Measurements from ENCODE around the gene TRIM36.

TRIM36 gene, protein sequence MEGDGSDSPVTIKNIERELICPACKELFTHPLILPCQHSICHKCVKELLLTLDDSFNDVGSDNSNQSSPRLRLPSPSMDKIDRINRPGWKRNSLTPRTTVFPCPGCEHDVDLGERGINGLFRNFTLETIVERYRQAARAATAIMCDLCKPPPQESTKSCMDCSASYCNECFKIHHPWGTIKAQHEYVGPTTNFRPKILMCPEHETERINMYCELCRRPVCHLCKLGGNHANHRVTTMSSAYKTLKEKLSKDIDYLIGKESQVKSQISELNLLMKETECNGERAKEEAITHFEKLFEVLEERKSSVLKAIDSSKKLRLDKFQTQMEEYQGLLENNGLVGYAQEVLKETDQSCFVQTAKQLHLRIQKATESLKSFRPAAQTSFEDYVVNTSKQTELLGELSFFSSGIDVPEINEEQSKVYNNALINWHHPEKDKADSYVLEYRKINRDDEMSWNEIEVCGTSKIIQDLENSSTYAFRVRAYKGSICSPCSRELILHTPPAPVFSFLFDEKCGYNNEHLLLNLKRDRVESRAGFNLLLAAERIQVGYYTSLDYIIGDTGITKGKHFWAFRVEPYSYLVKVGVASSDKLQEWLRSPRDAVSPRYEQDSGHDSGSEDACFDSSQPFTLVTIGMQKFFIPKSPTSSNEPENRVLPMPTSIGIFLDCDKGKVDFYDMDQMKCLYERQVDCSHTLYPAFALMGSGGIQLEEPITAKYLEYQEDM

DNA sequence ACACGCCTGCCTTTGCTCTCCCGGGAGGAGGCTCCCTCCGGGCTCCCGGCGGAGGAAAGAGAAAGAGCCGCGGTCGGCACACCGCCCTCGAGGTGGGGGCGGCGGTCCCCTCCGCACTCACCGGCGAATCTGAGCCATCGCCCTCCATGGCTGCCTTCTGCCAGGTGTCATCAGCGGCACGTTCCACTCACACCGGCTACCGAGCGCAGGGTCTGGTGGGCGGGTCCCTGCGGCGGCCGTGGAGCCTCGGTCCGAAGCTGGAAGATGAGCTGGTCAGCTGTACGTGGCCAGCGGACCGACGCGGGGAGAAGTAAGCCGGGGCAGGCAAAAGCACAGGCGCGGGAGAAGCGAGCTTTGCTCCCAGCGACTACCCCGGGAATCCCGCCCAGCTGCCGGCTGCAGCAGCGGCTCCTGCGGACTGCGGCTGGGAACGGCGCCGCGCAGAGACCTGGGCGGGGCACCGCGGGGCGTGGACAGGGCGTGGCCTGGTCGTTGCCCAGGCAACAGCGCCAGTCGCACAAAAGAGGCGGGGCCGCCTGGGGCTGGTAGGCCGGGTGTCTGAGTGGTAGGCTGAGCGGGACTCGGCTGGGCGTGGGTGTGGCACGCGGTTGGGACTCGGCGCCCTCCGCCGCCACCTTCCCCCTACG is at the start of gene TRIM36:
Gene TRIM36 (minus strand): TSS at position 422 of the 647 bp plus-strand sequence. CDS start 274 bp downstream, at position 148.
- peak; percentile 96 for DNase-seq
- Mint-ChIP-seq H3K27ac (no peak within 1 kb of the TSS), H3K4me3 (peak within 1 kb of the TSS; percentile 80)

DNA sequence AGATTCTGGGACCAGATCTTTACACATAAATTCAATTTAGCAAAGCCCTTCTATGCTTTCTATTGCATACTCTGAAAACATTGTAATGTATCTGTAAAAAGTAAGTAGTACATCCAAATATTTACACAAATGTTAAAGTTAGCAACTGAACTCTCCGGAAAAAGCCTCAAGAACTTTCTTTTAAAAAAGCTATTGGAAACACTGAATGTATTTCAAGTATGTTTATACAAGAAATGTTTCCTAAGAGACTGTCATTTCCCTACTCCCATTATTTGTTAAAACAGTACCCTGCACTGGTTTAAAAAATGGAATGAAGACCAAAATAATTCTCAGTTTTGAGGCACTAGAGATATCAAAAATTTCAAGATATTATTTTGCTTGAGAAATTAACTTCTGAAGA is 44.8 kb upstream of the TRIM36 start:
- H3K36me3 Mint-ChIP-seq (ENCODE audit: low read depth): peaks cover 78% of the 10 kb centered on the region
- H3K4me3 Mint-ChIP-seq: no peak overlapping the region
- DNase-seq: no peak
- no peaks in the 10 kb centered on the region for H3K9me3 Mint-ChIP-seq
- H3K27me3 Mint-ChIP-seq: no peaks in the 10 kb centered on the region
- H3K27ac Mint-ChIP-seq: no peak overlapping the region
- H3K4me1 Mint-ChIP-seq (ENCODE audit: low read depth): peaks cover 6% of the 10 kb centered on the region

More for the DNA sequence above, at the start of gene TRIM36:
- Mint-ChIP-seq H3K36me3 (ENCODE audit: low read depth) (no peaks in the 10 kb centered on the region), H3K4me1 (ENCODE audit: low read depth) (peaks cover 10% of the 10 kb centered on the region), H3K27me3 (peaks cover 91% of the 10 kb centered on the region), H3K9me3 (peaks cover 11% of the 10 kb centered on the region)

DNA sequence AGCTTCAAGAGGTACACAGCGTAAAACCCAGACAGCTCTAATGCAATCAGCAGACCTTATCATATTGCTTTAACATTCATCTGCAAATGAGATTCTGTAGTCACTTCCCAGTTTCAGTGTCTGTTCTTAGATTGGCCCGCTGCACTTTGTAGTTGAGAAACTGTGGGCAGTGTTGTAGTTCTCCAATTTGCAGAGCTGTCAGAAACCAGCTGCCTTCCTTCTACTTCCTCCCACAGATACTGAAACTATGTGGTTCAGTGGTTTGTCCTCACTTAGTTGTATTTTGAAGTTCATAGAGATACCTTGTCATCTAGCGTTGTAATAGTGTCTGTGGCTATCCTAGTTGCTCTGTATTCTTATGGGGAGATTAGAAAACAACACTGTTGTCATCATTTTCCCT is 39.6 kb upstream of the TRIM36 start:
- Mint-ChIP-seq H3K9me3 (no peaks in the 10 kb centered on the region), H3K36me3 (ENCODE audit: low read depth) (peaks cover 57% of the 10 kb centered on the region), H3K27ac (peak overlapping the region; percentile 76), H3K27me3 (no peaks in the 10 kb centered on the region), H3K4me1 (ENCODE audit: low read depth) (peaks cover 15% of the 10 kb centered on the region), H3K4me3 (no peak overlapping the region)
- DNase-seq: peak; percentile 32

DNA sequence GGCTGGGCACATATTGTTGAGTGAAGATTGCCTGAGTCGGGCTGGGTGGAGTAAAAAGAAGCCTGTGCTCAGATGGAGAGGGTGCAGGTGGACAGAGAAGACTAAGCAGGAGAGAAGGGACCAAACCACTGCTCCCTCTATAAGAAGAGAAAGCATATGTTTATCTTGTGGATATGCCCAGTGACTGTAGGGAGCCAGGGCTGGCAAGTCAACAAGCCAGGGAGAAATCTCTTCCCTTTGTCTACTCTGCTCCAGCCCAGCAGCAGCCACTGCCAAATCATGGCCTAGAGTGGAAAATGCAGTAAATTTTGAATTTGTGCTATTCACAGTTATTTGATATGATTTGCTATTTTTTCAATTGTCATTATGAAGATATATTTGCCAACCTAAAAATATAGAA is 33.2 kb upstream of the TRIM36 start:
- Mint-ChIP-seq H3K4me1 (ENCODE audit: low read depth) (no peaks in the 10 kb centered on the region), H3K27ac (no peak overlapping the region), H3K27me3 (no peaks in the 10 kb centered on the region), H3K36me3 (ENCODE audit: low read depth) (peaks cover 11% of the 10 kb centered on the region), H3K9me3 (peaks cover 6% of the 10 kb centered on the region), H3K4me3 (no peak overlapping the region)
- DNase-seq: no peak

DNA sequence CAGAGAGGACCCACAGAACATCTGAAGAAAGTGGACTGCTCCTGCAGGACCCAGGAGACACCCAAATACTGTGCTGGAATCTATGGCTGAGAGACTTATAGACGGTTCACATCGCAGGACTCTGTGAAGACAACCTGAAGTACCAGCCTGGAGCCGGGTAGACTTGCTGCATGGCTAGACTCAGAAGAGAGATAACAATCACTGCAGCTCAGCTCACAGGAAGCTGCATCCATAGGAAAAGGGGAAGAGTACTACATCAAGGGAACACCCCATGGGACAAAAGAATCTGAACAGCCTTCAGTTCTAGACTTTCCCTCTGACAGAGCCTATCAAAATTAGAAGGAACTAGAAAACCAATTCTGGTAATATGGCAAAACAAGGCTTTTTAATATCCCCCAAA is 26.5 kb upstream of the TRIM36 start:
- Mint-ChIP-seq H3K27ac (no peak overlapping the region), H3K27me3 (peaks cover 5% of the 10 kb centered on the region), H3K4me1 (ENCODE audit: low read depth) (no peaks in the 10 kb centered on the region), H3K9me3 (peaks cover 6% of the 10 kb centered on the region), H3K36me3 (ENCODE audit: low read depth) (no peaks in the 10 kb centered on the region), H3K4me3 (no peak overlapping the region)
- no peak for DNase-seq

DNA sequence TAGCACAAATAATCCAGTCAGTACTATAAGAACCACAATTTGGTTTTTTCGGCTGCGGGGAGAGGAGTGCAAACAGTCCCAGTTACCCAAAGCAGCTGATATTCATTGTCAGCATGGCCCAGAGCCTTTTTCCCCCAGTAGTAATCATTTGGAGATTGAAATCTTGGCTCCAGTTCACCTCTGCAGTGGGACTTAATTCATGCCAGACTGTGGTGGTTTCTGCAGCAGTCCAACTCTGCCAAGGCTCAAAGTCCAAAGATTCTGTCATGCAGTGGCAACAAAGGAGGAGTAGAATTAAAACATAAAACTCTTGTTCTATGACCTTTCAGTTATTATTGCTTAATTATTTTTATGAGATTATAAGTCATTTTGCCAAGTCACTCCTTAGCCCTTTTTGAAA is 25.0 kb upstream of the TRIM36 start:
- no peak overlapping the region for H3K27ac Mint-ChIP-seq
- H3K27me3 Mint-ChIP-seq: peaks cover 13% of the 10 kb centered on the region
- no peaks in the 10 kb centered on the region for H3K4me1 Mint-ChIP-seq (ENCODE audit: low read depth)
- H3K36me3 Mint-ChIP-seq (ENCODE audit: low read depth): no peaks in the 10 kb centered on the region
- DNase-seq: no peak
- H3K9me3 Mint-ChIP-seq: peaks cover 2% of the 10 kb centered on the region
- no peak overlapping the region for H3K4me3 Mint-ChIP-seq

DNA sequence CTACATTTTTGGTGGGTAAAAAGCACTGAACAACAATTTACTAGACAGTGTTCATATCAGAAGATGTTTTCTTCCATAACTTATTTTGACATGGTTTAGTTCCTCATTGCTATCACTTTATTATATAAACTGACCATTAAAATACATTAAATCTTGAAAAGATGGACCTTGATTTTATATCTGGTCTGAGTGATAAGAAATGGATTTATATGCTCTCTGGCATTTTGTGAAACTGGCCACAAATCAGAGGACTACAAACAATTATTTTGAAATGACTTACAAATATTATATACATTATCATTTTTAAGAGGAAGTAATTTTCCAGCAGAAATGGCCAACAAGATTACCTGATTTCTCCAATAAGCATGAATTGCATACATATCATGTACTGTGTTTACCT is 23.6 kb upstream of the TRIM36 start:
- H3K4me1 Mint-ChIP-seq (ENCODE audit: low read depth): no peaks in the 10 kb centered on the region
- no peaks in the 10 kb centered on the region for H3K9me3 Mint-ChIP-seq
- H3K27me3 Mint-ChIP-seq: peaks cover 18% of the 10 kb centered on the region
- H3K27ac Mint-ChIP-seq: no peak overlapping the region
- DNase-seq: no peak
- H3K4me3 Mint-ChIP-seq: no peak overlapping the region
- H3K36me3 Mint-ChIP-seq (ENCODE audit: low read depth): no peaks in the 10 kb centered on the region

- no peaks in the 10 kb centered on the region for H3K4me1 Mint-ChIP-seq (ENCODE audit: low read depth)
- H3K36me3 Mint-ChIP-seq (ENCODE audit: low read depth): no peaks in the 10 kb centered on the region
- no peaks in the 10 kb centered on the region for H3K9me3 Mint-ChIP-seq
- H3K27me3 Mint-ChIP-seq: peaks cover 21% of the 10 kb centered on the region
- H3K4me3 Mint-ChIP-seq: no peak overlapping the region
- H3K27ac Mint-ChIP-seq: no peak overlapping the region
- DNase-seq: no peak
These were observed 22.4 kb upstream of the TRIM36 start for GRCh38 chr5:115192098-115192497.

GRCh38 chr5:115191474-115192031 is 21.8 kb upstream of the TRIM36 start:
- Mint-ChIP-seq H3K9me3 (no peaks in the 10 kb centered on the region), H3K27ac (no peak overlapping the region), H3K36me3 (ENCODE audit: low read depth) (no peaks in the 10 kb centered on the region), H3K4me1 (ENCODE audit: low read depth) (no peaks in the 10 kb centered on the region), H3K27me3 (peaks cover 21% of the 10 kb centered on the region), H3K4me3 (no peak overlapping the region)
- no peak for DNase-seq

DNA sequence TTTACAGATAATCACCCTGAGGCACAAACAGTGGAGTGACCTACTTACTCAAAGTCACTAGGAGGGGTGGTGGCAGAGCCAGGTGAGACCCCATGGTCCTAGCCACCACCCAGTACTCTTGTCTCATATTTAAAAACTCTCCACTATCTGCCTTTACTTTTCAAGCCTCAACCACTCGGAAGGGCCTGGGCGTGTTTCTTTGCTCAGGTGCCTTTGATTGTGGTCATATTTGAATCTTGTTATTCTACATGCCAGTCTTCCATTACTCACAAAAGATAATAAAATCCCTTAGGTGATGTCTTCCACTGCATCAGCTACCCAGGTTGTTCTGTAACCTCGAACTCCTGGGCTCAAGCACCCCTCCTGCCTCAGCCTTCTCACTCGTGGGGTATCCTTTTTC is 20.7 kb upstream of the TRIM36 start:
- DNase-seq: no peak
- no peaks in the 10 kb centered on the region for H3K4me1 Mint-ChIP-seq (ENCODE audit: low read depth)
- H3K4me3 Mint-ChIP-seq: no peak overlapping the region
- no peak overlapping the region for H3K27ac Mint-ChIP-seq
- H3K36me3 Mint-ChIP-seq (ENCODE audit: low read depth): no peaks in the 10 kb centered on the region
- peaks cover 27% of the 10 kb centered on the region for H3K27me3 Mint-ChIP-seq
- no peaks in the 10 kb centered on the region for H3K9me3 Mint-ChIP-seq

- no peaks in the 10 kb centered on the region for H3K36me3 Mint-ChIP-seq (ENCODE audit: low read depth)
- H3K9me3 Mint-ChIP-seq: no peaks in the 10 kb centered on the region
- peaks cover 30% of the 10 kb centered on the region for H3K27me3 Mint-ChIP-seq
- peaks cover under 1% of the 10 kb centered on the region for H3K4me1 Mint-ChIP-seq (ENCODE audit: low read depth)
- no peak overlapping the region for H3K27ac Mint-ChIP-seq
- no peak overlapping the region for H3K4me3 Mint-ChIP-seq
- no peak for DNase-seq
These were observed 20.2 kb upstream of the TRIM36 start for GRCh38 chr5:115189866-115190265.

DNA sequence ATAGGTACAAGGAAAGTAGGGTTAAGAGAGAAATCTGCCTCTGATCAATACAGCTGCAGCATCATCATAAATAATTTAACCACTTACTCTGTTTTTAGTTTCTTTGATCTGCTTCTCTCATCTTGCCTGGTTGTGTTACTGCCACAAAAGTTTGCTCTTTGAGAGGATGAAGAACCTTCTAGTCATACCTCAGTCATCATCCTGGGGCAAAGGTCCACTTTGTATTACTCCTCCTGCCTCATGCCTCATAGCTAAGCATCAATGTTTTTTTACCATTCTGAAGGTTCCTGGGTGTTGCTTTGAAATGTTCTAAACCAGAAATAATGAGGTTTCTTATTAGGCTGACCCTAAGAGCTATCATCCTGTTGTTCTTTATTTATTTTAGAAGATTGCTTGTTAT is 17.1 kb upstream of the TRIM36 start:
- DNase-seq: no peak
- H3K27me3 Mint-ChIP-seq: peaks cover 55% of the 10 kb centered on the region
- H3K27ac Mint-ChIP-seq: no peak overlapping the region
- H3K9me3 Mint-ChIP-seq: no peaks in the 10 kb centered on the region
- no peaks in the 10 kb centered on the region for H3K36me3 Mint-ChIP-seq (ENCODE audit: low read depth)
- peaks cover 5% of the 10 kb centered on the region for H3K4me1 Mint-ChIP-seq (ENCODE audit: low read depth)
- H3K4me3 Mint-ChIP-seq: no peak overlapping the region

GRCh38 chr5:115184770-115185169 is 15.1 kb upstream of the TRIM36 start:
- Mint-ChIP-seq H3K27ac (no peak overlapping the region), H3K36me3 (ENCODE audit: low read depth) (no peaks in the 10 kb centered on the region), H3K4me1 (ENCODE audit: low read depth) (peaks cover 8% of the 10 kb centered on the region), H3K4me3 (no peak overlapping the region), H3K27me3 (peaks cover 64% of the 10 kb centered on the region), H3K9me3 (no peaks in the 10 kb centered on the region)
- no peak for DNase-seq

DNA sequence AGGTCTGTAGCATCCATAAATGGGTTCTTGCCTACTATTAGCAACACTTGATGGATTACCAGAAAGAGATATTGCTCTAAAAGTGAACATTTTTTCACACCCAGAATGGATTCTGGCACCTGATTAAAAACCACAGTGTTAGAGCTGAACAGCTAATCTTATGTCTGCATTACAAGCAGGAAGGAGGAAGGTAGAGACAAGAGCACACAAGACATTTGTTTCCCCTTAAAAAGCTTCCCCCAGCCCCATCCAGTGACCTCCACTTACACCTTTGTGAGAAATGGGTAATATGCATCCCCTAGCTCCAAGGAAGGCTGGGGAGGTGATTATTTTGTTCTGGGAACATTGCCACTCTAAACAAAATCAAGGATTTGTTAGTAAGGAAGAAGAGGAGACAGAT is 12.0 kb upstream of the TRIM36 start:
- H3K27me3 Mint-ChIP-seq: peaks cover 86% of the 10 kb centered on the region
- no peaks in the 10 kb centered on the region for H3K9me3 Mint-ChIP-seq
- no peak overlapping the region for H3K4me3 Mint-ChIP-seq
- no peak for DNase-seq
- peaks cover 10% of the 10 kb centered on the region for H3K4me1 Mint-ChIP-seq (ENCODE audit: low read depth)
- H3K36me3 Mint-ChIP-seq (ENCODE audit: low read depth): no peaks in the 10 kb centered on the region
- no peak overlapping the region for H3K27ac Mint-ChIP-seq
